GM10847 (cell line): Measurements from ENCODE around the gene C17orf107.

ENCODE experiments used
- POLR2A ChIP-seq: IDR thresholded peaks from 2 replicates; pipeline ENCODE4 v1.6.1; 2011; ENCODE audit not compliant: insufficient read length; ENCODE audit errors: extremely low read depth

C17orf107 gene

DNA sequence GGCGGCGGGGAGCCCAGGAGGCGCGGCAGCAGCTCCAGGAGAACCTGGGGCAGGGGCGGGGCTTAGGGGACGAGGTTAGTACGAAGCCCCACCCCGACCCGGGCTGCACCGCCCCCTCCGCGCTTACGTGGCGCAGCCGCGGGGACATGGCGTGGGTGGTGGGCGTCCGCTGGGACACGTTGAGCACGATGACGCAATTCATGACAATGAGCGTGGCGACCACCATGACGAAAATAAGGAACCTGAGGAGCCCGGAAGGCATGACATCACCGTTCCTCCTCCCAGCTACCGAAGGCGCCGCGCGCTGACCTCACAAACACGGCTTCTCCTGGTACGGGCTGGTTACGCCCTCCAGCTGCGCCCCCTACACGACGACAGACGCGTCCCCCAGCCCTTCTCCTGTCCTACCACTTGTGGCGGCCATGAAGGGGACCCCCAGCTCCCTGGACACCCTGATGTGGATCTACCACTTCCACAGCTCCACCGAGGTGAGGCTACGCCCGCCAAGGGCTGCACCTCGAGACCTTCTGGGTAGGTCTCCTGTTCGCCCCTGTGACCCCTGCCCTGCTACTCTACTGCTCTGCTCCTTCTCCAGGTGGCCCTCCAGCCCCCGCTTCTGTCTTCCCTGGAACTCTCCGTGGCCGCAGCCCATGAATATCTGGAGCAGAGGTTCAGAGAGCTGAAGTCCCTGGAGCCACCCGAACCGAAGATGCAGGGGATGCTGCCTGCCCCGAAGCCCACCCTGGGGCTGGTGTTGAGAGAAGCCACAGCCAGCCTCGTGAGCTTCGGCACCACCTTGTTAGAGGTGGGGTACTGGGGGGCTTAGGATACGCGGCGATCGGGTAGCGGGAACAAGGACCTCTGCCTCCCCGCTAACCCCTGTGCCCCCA is at the start of gene C17orf107:
Gene C17orf107, plus strand, starts transcription at position 196 of the 890 bp plus-strand sequence. Its CDS starts 227 bp downstream, at position 423.
- TF ChIP-seq POLR2A, result no peak

DNA sequence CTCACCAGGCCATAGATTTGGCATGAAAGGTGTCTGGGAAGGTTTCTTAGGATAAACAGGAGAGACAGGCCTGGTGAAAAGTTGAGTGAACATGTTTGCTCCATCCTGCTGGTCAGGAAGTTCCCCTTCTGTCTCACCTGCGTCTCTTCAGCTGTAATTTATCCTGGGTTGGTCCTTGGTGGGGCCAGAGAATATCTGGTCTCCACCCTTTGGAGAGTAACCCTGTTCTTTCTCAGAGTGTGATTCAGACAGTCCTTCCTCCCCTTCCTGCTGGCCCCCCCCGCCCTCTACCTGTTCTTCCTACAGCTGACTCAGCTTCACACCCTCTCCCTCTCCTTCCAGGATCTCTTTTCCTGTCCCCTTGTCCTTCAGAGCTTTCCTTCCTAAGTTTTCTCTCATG is 49.1 kb upstream of the C17orf107 start:
- TF ChIP-seq POLR2A, result no peak

DNA sequence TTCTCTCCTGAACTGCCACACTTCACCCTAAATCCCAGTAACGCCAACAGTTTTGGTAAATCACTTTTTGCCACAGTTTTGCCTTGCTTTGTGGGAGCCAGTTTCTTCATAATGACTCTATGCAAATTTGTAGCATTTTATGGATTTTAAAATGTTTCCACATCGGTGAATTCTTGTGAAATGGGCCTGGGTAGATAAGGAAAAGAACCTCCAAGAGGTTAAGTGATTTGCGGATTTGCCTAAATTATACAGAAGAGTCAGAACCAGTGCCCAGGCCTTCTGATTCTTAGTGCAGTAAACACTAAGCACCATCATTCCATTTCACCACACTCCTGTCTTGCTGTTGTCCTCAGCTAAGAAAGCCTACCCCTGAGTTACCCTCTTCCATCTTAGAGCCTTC is 48.3 kb upstream of the C17orf107 start:
- TF ChIP-seq POLR2A, result no peak

DNA sequence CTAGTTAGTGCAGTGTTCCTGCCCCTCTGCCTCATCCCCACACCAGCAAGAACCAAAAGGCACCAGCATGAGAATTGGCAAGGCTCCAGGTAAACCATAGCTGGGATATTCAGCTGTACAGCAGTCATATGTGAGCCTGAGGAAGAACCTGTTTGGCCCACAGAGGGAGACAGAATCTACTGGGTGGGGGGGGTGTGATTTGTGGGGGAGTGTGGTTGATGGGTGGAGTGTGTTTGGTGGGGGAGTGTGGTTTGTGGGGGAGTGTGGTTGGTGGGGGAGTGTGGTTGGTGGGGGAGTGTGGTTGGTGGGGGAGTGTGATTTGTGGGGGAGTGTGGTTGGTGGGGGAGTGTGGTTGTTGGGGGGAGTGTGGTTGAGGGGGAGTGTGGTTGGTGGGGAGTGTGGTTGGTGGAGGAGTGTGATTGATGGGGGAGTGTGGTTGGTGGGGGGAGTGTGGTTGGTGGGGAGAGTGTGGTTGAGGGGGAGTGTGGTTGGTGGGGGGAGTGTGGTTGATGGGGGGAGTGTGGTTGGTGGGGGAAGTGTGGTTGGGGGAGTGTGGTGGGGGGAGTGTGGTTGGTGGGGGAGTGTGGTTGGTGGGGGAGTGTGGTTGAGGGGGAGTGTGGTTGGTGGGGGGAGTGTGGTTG is 46.6 kb upstream of the C17orf107 start:
- TF ChIP-seq POLR2A, result no peak

DNA sequence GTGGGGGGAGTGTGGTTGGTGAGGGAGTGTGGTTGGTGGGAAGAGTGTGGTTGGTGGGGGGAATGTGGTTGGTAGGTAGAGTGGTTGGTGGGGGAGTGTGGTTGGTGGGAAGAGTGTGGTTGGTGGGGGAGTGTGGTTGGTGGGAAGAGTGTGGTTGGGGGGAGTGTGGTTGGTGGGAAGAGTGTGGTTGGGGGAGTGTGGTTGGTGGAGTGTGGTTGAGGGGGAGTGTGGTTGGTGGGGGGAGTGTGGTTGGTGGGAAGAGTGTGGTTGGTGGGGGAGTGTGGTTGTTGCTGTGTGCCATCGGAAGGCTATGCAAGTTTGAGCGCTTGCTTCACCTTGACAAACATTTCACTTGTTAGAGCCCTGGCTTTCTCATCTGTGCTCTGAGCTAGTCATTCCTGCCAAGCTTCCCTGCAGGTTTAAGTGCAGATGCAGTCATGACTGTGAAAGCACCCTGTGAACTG is 46.1 kb upstream of the C17orf107 start:
- TF ChIP-seq POLR2A, result no peak

DNA sequence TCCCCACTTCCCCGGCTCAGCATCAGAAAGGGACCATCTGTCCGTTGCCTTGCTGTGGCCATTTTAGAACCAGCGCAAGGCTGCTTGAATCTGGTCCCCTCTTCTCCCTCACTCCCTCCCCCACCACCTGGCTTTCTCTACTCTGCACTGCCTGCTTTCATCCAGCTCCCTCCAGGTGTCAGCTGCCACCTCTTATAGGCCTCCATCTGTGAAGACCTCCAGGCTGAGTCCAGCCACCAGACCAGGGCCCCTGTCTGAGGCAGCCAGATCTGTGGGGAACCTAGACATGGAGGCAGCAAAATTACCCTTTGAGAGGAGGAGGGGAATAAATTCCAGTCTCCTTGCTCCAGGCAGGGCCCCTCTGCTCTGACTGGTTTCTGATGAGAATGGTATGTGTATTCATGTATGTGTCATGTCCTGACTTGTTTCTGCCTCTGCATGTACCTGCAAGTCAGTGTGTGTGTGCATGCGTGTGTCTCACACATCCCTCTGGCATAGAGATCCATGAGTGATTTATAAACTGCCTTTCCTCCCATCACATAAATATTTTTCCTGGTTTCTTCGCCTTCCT is 45.1 kb upstream of the C17orf107 start:
- no peak for TF ChIP-seq POLR2A

DNA sequence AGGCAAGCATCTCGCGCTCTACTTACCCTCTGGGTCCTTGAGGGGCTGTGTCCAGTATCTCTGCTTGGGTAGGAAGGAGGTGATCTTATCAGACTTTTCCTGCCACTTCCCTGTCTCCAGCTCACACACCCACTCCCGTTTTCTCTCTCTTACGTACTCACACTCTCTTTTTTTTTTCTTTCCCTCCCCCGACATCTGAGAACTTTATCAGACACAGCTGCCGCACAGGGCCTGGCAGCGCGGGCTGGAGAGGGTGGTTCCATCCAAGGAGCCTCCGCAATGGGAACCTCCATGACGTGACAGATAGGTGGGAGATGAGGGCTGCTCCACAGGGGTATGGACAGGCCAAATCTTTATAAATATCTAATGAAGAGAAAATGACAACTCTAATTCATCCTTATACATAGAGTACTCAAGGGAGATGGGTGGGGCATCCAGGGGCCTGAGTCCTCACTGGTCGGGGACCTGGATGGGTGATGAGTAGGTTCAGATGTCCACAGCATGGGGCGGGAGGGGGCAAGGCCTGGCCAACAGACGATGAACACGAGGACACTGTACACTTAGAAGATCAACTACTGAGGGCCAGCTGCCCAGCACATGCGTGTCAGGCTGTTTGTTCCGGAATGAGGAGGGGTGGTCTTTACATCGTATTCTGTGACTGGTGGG is 42.9 kb upstream of the C17orf107 start:
- TF ChIP-seq POLR2A, result no peak

DNA sequence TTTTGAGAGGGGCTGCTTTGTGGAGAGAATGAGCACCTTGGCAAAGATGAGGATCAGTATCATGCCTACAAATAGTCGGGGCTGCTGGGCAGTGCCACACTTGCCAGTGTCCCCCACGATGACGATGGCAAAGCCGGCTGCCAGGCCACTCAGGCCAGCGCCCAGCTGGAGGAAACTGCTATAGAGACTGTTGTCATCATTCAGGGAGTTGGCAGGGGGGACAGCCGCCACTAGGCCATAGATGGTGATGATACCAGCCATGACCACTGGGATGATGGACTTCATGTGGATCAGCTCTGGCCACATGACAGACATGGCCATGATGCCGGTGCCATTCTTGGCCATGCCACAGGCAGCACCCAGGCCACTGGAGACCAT is 42.4 kb upstream of the C17orf107 start:
- TF ChIP-seq POLR2A, result no peak

DNA sequence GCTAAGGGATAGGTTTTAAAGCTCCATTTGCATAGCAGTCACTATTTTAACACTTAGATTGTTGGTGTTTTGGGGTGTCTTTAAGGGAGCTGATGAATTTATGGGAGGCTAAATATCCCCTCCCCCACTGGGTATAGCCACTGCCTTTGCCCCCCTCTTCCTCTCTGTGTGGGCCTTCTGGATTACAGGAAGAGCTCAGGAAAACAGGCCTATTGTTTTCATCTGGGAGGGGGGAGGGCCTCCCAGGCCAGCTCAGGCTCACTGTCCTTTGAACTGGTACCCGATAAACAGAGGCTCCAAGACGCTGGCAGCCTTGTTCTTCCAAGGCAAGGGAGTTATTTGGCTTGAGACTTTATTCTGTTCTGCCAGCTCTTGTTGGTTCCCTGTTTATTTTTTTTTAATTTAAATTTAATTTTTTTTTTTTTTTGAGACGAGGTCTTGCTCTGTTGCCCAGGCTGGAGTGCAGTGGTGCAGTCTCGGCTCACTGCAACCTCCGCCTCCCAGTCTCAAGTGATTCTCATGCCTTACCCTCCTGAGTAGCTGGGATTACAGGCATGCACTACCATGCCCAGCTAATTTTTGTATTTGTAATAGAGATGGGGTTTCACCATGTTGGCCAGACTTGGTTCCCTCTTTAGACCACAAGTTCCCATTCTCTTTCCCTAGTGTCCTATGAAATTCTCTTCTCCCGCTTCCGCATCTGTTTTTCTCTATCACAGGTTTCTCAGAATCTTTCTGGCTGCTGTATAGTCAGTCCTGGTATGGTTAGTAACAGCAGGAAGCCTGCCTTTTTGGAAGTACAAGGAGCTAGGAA is 41.1 kb upstream of the C17orf107 start:
- TF ChIP-seq POLR2A, result no peak

DNA sequence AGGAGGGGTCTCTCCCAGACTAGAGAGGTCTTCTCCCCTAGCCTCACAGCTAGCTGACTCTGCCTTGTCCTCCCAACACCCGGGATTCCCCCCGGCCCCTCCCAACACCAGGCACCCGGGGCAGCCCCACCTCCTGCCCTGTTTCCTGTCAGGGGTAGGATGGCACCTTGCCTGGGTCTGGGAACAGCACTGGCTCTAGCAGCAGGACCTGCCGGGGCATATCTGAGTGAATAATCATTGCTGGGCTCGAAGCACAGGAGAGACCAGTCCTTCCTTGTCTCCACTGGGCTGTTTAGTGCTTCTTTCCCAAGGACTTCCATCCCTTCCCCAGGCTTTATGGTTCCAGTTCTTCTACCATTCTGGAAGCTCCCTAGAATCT is 40.5 kb upstream of the C17orf107 start:
- no peak for TF ChIP-seq POLR2A

DNA sequence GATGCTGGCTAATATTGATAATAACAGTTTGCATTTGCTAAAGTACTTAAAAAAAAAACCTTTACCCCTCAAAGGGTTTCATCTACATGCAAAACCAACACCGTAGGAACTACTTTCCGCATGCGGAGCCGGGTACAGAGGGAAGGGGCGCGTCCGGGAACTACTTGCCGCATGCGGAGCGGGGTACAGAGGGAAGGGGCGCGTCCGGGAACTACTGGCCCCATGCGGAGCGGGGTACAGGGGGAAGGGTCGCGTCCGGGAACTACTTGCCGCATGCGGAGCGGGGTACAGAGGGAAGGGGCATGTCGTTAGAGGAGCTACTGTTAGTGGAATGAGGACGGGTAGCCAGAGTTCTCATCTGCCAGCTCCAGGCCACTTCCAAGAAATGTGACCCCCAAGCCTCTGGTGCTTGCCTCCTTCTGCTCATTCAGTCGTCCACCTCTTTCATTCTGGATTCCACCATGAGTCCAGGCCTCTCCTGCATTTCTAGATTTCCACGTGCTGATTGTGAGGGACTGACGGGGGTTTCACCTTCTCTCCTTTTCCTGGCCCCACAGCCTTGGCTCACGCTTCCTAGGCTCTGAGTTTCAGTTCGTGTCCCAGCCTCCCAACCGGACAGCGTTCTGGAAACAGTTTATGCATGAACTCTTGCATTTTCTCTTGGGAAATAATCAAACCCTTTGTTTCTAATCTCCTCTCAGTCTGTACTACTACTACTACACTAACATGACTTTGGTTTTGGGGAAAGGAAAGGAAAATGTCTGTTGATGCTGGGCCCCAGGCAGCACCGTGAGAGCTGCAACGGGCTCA is 39.3 kb upstream of the C17orf107 start:
- TF ChIP-seq POLR2A, result no peak

DNA sequence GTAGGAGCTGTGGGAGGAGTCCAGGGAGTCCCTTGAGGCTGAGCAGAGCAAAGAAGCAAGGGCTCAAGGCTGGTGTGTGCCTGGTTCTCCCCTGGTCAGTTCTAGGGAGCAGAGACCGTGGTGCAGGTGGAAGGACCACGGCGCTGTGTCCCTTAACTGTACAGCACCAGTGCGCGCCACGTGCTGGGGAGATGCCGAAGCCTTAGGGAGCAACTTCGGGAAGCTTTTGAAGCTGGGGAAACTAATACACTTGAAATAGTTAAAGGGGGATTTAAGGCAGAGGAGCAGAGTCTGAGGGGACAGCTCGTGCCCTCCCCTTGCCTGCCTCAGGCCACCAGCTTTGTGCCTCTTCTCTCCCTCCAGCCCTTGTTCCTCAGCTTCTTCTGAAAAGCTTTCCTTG is 38.7 kb upstream of the C17orf107 start:
- TF ChIP-seq POLR2A, result no peak

DNA sequence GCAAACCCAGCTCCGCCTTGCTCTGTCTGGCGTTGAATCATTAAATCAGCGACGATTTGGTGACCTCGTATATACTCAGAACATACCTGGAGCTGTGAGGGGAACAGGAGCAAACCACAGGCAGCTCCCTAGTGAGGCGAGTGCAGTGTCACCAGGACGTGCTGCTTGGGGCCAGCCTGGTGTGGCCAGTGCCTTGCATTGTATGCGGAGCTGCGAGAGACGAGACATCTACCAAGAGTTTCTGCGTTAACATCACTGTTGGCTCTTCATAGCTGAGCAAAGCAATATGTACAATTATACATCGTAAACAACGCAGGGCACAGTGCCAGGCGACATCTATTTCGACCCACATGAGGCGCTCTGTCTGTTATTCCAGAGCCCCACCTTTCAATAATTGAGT is 38.3 kb upstream of the C17orf107 start:
- no peak for TF ChIP-seq POLR2A

DNA sequence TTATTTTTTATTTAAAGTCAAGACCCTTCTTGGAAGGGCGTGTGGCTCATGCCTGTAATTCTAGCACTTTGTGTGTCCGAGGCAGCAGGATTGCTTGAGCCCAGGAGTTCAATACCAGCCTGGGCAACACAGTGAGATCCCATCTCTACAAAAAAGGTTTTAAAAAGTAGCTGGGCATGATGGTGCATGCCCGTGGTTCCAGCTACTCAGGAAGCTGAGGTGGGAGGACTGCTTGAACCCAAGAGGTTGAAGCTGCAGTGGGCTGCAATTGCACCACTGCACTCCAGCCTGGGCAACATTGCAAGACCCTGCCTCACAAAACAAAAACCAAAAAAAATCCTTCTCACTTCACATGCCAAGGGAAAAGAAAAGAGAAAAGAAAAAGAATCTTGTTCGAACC is 36.6 kb upstream of the C17orf107 start:
- TF ChIP-seq POLR2A, result no peak

DNA sequence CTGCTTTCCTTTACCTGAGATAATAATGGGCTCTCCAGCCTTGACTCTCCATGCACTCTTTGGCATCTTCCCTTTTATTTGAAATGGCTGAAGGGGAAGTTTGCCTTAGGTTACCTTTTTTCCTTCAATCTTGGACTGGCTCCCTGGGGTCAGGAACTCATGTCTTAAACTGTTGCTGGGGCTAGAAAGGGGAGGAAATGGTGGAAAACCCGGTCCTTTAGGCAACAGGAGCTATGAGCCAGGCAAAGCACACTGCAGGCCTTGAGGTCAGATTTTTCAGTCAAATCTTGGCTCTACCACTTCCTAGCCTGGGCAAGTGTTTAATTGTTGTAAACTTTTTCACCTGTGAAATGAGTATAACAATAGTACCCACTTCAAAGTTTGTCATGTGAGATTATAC is 36.0 kb upstream of the C17orf107 start:
- no peak for TF ChIP-seq POLR2A

DNA sequence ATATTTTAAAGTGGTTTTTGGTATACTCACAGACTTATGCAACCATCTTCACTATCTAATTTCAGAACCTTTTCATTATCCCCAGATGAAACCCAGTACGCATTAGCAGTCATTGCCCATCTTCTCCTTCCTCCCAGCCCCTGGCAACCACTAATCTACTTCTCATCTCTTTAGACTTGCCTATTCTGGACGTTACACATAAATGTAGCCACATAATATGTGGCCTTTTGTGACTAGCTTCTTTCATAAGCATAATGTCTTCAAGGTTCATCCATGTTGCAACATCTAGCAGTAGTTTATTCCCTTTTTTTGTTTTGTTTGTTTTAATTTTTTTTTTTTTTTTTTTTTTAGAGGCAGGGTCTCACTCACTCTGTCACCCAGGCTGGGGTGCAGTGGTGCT is 28.5 kb upstream of the C17orf107 start:
- TF ChIP-seq POLR2A, result no peak
